SHP77 treated with DMSO at 0.1 percent for 48 hours (cell line): ENCODE data around the gene SMIM1.

Experiments used
- DNase-seq: peaks from one replicate; lab custom pipeline; 2025; lab: John Stamatoyannopoulos, UW

SMIM1 gene

DNA sequence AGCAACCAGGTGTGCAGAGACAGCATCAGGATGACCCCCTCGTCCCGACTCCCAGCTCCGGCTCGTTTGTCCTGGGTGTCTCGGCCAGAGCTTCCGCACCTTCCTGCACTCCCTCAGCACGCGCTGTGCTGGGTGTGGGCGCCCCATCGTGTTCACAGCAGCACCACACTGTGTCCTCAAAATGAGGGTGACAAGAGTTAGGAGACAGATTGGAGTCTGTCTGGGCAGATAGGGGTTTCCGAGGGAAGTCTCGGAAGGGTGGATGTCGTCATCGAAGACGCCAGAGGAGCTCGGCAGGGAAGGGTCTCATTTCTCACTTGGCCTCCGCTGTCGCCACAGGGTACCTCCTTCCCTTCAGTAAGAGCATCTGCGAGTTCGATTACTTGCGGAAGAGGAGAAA is 16.2 kb upstream of the SMIM1 start:
- no peak for DNase-seq

DNA sequence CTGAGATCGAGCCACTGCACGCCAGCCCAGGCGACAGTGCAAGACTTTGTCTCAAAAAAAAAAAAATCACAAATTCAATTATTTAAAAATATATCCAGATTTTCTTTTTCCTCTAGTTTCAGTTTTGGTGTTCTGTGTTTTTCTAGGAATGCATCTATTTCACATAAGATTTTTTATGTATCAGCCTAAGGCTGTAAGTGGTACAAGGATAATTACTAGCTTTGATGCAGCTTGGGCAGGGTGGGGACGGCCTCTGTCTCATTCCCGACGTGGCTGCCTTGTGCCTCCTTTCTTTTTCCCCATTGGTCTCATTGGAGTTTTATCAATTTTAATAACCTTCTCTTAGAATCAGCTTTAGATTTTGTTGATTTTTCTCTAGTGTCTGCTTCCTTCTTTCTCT is 13.4 kb upstream of the SMIM1 start:
- no peak for DNase-seq

DNA sequence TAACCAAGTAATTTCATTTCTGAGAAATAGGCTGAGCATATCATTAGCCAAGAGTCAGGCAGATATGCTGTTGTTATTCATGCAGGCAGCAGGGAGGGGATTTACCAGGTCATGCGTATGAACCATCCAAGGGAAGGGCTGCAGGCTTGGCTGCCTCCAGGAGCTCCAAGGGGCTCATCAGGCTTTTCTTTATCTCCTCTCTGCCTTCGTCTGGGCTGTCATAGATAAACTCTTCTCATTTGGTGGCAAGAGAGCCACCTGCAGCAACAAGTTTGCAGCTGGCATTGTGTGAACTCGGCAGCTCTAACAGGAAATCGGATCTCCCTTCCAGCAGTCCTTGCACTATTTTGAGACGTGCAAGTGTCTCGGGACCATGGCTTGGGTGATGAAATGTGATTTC is 12.8 kb upstream of the SMIM1 start:
- DNase-seq: no peak

DNA sequence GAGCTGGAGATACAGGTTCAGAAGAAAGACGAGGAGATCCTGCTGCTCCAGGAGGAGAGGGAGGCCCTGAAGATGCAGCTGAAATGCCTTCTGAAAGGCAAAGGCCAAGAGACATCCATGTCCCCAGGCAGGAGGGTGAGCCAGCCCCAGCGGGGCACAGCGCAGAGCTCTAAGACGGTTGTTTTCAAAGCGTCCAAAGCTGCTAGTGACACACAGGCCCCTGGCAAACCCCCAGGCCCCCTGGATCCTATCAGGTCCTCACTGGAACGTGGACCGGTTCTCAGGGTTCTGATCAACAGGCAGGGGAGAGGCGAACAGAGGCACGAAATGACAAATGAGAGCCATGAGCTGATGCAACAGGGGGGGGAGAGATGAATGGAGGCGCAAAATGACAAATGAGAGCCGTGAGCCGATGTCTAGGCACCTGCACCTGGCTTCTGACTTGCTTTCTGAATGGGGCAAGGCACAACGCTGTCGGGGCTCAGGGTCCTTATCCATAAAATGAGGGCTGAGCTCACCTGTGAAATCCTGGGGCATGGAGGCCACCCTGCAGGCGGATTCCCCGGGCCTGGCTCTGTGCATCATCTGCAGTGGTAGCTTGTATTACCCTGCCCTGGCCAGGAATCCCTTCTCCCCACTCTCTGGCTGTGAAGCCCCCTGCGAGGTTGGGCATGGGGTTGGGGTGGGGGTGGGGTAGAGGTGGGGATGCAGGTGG is 11.1 kb upstream of the SMIM1 start:
- DNase-seq: no peak

DNA sequence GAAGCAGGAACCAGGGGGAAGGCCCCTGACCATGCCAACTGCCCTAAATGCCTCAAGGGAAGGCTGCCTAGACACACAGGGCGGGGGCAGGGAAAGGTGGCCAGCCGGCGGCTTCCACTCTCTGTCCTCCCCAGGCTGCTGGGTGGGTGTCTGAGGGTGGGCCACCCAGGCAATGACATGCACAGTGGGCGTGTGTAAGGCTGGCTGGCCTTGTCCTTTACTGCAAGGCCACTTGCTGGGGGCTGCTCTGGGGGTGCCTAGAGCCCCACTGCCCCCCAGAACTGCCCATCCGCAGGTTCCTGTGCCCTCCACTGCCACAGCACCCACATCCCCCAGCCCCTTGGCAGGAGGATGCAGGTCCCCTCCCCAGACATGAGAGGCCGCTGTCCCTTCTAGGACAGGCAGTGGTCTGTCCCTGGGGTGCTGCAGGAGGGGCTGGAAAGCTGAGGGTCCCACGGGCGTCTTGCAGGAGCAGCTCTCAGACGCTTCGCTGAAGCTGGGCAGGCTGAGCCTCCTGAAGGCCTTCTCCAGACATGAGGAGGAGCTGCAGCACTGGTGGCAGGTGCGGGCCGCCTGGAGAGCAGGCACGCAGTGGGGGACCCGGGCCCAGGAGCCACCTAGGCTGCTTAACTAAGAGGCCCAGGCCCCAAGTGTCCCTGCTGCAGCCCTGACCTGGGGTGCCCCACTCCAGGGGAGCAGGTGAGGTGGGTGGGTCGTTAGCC is 10.2 kb upstream of the SMIM1 start:
- DNase-seq: no peak

DNA sequence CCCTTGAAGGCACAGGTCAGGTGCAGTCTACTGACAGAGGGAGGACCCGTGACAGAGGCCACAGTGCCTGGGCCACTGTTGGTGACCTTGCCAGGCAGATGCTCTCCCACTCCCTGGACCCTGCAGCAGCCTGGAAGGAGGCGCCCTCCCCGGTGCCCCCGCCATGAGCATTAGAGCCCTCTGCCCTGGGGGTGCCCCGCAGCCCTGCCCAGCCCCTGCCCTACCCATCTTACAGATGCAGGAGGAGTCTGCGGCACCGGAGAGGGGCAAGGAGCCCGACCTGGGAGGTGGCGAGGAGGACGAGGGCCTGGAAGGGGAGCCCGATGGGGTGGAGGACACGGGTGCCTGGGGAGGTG is 9.7 kb upstream of the SMIM1 start:
- no peak for DNase-seq

DNA sequence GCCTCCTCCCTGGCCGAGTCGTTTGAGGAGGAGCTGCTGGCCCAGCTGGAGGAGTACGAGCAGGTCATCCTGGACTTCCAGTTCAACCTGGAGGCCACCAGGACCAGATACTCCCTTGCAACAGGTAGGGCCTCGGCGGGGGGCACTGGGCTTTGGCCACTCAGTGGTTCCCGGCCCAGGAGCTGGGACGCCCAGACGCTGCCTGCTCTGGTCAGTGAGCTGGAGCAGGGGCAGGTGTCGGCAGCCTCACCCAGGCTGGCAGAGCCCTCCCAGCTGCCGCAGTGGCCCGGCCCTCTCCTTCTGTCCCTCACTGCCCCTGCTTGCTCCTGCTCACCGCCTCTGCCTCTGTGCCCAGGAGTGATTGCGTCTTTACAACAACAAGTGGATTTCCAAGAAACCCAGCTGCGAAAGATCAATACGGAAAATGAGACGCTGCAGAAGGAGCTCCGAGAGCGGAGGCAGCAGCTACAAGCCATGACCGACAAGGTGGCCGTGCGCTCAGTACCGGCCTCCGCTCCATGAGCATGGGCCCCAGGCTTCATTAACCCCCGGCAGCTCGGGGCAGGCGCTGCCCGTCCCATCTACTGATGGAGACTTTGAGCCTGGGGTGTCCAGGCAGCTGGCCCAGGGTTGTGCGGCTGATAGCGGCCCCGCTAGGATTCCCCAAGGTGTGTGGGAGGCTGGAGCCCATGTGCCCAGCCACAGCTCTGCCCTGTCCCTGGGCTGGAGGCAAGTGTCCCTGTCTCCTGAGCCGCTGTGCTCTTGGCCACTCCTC is 9.0 kb upstream of the SMIM1 start:
- no peak for DNase-seq

DNA sequence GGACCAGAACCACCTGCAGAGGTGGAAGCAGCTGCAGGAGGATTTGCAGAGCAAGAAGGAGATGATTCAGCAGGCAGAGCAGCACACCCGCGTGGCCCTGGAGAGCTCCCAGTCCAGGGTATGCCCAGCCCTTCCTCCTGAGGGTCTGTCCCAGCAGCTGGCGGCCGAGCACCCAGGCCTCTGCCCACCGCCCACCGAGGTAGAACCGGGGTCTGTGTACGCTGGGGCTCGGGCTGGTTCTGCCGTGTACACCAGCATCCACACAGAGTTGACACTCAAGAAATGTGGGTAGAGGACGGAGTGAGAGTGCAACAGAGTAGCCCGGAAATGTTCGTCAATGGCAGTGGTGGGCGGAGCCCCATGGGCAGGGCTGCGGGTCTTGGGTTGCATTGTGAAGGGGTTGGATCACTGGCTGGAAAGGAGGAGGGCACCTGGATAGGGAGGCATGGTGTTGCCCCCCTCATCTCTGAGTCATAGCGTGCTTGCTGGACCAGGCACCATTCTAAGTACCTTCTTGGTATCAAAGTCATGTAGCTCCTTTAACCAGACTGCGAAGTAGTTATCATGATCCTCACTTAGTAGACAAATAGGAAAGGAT is 5.1 kb upstream of the SMIM1 start:
- no peak for DNase-seq

DNA sequence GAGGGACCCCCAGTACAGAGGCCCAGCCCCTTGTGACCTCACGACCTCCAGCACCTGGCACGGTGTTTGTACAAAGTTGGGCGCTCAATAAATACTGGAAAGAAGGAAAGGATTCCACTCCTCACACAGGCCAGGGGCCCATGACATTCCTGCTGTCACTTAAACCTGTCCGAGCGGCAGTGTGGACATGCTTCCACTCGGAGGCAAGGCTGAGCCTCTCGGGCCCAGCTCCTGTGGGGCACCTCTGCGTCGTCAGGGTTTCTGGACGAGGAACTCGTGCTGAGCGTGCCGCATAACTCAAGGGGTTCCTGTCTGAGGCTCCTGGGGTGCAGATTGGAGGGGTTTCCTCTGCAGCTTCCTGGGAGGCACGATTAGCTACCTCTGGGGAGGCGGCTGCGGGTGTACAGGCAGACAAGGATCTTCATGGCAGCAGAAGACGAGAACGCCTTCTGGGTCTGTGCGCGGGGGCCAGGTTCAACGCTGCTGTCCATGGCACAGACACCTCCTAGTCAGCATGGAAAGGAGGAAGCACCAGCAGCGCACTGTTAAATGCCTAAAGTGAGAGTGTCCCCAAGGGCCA is 3.6 kb upstream of the SMIM1 start:
- DNase-seq: no peak

DNA sequence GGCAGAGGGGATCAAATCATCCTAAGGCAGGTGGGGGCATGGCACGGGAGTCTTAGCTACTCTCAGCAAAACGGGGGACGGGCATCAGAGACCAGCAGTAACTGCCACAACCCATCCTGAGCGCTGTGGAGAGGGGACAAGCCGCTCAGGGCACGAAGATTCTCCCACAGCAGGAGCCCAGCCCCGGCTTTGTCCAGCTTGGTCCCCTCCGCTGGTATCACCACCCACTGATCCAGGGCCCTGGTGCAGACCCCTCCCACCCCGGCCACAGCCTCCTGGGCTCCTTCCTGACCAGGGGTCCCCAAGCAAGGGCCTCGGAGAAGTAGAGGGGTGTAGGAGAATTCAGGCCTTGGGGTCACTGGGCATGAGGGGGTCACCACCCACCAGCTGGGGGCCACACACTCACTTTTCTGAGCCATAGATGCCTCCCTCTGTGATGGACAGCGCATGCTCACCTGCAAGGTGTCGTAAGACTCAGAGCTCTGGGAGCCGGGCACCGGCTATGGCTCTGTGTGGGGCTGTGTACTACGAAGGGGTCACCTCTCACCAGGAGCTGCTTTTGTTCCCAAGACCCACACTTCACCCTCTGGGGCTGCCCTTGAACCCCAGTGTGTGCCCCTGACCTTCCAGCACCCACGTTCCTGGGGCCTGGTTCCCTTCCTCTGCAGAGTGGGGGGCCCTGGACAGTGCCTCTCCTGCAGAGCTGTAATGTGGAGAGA is 2.3 kb upstream of the SMIM1 start:
- DNase-seq: no peak

DNA sequence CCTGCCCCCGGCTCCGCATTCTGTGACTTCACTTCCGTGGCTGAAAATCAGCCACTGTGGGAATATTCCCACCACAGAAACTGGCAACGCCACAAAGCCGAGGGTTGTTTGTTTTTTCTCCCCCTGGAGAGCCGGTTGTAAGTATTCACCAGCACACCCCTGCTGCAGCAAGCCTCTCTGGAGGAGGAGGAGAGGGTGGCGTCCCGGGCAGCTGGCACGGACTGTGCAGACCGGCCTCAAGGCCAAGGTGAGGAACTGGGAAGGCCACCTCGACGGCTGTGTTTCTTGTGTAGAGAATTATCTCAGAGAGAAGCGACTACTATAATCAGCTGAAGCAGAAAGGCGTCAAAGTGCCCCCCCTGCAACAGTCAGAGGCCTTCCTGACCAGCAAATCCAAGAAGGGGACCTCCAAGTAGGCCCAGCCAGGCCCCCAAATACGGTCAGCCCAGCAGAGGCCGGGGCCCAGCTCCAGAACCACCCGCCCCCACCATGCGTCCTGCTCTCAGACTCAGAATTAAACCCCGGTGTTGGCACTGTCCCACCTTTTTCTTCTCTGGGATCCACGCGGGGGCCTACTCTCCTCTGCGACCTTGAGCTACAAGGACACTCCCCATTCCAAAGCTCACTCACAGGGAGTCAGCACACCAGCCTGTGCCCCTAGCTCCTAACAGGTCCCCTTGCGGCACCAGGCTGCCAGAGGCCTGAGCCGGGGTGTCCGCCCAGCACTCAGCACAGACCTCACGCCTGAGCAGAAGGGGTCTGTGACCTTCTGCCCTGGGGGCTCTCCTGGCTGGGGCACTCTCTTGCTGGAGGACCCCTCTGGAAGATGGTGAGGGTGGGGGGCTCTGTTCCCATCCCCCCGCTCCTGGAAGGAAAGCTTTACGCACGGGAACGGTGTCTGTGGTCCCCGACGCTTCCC is 1.2 kb upstream of the SMIM1 start:
- no peak for DNase-seq

DNA sequence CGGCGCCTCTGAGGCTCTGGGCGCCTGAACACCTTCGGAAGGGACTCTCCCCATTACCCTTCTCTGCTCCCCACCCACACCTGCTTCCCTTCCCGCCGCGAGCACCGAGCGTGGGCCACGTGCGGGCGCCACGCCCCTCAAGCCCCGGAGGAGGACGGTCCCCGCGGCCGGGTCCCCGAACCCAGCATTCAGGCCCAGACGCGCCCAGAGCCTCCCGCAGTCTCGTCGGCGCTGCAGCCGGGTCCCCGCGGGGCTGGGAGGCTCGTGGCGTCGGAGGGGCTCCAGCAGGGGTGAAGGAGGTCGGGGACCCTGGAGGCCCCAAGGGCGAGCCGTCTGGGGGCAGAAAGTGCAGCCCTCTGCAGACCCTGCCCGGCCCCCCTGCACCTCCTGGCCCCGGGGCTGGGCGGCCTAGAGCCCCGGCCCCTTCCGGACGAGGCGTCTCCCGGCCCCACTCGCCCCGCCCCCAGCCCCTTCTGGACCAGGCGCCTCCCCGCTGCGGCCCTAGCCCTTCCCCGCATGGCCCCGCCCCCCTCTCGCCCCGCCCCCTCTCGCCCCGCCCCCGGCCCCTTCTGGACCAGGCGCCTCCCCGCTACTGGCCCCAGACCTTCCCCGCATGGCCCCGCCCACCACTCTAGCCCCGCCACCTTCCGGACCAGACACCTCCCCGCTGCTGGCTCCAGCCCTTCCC is 378 bp upstream of the SMIM1 start:
- no peak for DNase-seq

DNA sequence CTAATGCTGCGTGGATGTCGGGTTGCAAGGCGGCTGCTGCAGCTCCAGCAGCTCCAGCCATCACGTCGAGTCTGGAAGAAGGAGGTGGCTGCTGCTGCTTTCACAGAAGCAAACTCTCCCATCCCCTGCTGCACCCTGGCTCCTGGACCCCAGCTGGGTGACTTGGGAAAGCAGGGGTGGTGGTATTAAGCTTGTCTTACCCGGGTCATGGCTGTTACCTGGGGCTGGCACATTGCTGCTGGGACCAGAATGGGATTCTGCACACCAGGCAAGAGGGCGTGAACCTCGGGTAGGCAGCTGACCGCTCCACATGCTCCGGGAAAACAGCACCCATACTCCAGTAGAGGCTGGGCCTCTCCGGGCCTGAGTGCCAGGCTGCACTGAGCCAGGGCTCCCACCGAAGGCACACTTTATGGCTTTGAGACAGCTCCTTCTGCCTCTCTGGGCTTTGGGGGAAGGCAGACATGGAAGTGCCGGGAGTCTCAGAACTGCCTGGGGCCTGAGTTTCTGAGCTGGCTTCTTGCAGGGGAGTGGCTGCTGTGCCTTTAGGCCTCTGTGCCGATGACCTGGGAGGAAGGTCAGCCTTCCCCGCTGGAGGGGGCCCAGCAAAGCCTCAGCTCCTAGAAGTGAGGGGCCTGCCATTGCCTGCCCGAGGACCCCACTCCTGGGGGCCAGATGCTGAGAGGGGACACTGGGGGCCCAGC is 1.2 kb downstream of the SMIM1 start:
- no peak for DNase-seq

DNA sequence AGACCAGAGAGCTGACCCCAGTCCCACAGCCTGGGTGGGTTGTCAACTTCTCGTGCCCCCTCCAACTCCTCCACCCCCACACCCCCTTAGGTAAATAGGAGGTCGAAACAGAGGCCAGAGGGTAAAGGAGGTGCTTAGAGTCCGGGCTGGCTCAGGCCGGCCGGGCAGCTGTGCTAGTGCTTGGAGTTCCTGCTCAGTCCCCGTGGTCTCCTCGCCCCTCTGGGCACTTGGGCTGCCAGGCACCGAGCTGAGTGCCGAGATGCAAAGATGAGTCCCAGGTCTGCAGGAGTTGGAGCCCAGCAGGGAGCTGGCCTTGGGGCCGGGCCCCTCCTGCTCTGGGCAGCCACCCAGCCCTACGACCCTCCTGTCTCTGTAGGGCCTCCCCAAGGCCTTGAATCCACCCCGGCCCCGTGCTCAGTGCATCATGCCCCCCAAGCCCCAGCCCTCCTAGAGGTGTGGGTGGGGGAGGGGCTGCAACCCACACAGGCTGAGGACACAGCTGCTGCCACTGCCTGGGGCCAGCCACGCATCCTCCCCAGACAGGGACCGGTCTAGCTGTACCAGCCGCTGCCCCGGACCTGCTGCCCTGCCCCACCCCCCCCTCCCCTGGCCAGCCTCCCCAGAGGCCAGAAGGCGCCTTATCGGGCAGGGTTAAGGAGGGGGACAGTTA is 1.9 kb downstream of the SMIM1 start:
- DNase-seq: no peak

DNA sequence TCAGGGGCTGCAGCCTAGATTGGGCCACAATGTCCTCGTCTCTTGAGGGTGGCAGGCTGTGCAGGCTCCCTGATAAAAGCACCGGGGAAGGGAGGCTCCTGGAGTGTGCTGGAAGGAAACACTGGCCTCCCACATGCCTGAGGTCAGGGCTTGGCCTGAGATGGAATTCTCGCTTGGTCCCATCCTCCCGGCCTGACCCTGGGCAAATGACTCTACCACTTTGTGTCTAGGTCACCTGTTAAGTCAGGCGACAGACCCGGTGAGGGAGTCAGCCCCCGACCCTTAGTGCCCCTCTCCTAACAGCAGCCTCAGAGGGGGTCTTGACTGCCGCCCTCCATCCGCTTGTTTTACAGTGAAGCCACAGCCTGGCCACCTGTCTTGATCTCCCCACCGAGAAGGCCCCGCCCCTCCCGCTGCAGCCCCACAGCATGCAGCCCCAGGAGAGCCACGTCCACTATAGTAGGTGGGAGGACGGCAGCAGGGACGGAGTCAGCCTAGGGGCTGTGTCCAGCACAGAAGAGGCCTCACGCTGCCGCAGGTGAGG is 2.5 kb downstream of the SMIM1 start:
- DNase-seq: no peak

DNA sequence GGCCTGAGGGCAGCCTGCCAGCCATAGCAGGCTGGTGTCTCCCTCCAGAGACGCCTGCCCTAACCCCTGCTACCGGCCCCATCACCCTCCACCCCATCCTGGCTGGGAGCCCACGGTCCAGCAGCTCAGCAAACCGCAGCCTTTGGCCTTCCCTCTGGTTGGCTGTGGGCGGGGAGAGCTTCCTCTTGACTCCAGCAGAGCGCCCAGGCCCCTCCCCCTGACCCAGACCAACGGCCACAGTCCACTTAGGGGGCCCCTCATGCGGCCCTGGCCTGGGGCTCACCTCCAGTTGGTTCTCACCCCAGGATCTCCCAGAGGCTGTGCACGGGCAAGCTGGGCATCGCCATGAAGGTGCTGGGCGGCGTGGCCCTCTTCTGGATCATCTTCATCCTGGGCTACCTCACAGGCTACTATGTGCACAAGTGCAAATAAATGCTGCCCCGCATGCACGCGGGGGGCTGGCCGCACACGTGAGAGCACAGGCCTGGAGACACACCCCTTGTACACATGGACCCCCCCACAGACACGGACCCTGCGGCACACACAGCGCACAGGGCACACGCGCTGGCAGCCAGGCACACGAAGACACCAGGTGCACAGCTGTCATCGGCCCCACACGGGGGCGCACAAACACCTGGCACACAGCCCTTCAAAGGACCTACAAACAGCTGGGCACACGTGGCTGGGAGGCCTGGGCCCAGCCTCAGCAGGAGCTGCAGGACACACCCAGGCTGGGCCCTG is 3.1 kb downstream of the SMIM1 start:
- DNase-seq: peak; percentile 80

DNA sequence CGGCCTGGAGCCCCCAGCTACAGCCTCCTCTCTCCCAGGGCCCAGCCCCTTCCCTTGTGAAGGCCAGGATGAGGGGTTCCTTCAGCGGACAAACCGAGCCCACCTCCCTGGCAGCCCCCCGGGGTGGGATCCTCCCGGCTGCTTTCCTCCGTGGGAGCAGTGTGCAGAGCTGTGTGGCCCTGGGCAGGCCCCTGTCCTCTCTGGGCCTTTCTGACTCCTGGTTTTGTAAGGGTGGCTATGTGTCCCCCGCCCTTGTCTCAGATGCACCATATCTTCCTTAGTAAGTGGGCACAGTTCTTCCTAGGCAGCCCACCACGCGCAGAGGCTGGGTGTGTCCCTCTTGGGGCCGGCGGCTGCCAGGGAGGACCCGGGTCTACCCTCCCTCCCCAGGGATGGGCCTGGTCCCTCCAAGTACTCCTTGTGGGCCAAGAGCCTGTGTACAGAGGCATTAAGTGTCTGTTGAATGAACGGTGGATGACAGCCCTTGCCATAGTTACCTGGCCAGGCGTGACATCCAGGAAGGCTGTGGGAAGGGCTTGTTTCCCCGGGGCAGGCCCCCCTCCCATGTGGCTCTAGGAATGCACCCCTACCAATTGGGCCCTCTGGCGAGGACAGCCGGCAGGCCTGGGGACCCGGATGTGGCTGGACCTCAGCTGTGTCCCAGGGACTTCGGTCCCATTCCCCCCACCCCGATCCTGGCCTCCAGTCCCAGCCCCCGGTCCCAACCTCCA is 3.8 kb downstream of the SMIM1 start:
- DNase-seq: no peak
